H1 (cell line): ENCODE results near the gene DDX43. TPM values are rescaled to one million over a fixed set of nuclear protein-coding genes. Genes with fewer than 3 reads are reported as not detected.
A peak's percentile ranks its signal among the peaks of the same experiment; 100 is the strongest.

Experiments used
- CTCF ChIA-PET: fragments of 300-600 bp; sonication (Branson Sonifier 250); formaldehyde crosslinking; loops from one replicate; lab custom pipeline; 2021; ENCODE audit not compliant: partially characterized antibody; lab: Charles Lee
- POLR2A ChIA-PET: fragments of 300-600 bp; sonication (Branson Sonifier 250); formaldehyde crosslinking; loops from one replicate; lab custom pipeline; 2021; ENCODE audit warnings: inconsistent platforms; ENCODE audit not compliant: partially characterized antibody; lab: Charles Lee
- DNase-seq, 2 experiments: peaks; one replicate each; pipeline versions ENCODE4 v3.0.0 to v3.0.0-alpha.2; 2010 to 2022; ENCODE audit warnings: low spot score in 2 of 2, low read depth in 1 of 2, mixed read lengths in 1 of 2
- FAIRE-seq: peaks from 2 replicates; lab custom pipeline; 2011; peaks lifted over from hg19 to GRCh38; lab: Jason Lieb, UNC
- H2AFZ ChIP-seq: 2 replicates; pipeline ENCODE4 v1.8.1; 2012; ENCODE audit warnings: low read length, inconsistent platforms
- H2AK5ac ChIP-seq: 2 replicates; pipeline ENCODE4 v1.6.1; 2013; ENCODE audit warnings: low read depth, low read length
- H2BK120ac ChIP-seq: replicated peaks from 2 replicates; pipeline ENCODE3; 2013; ENCODE audit warnings: low read depth, low read length, inconsistent platforms
- H2BK12ac ChIP-seq: 2 replicates; pipeline ENCODE4 v1.6.1; 2013; ENCODE audit warnings: low read depth, low read length
- H2BK15ac ChIP-seq: 2 replicates; pipeline ENCODE4 v1.6.1; 2013; ENCODE audit warnings: low read length
- H2BK20ac ChIP-seq: 2 replicates; pipeline ENCODE4 v1.6.1; 2013; ENCODE audit warnings: low read length
- H2BK5ac ChIP-seq: 2 replicates; pipeline ENCODE4 v1.6.1; 2013; ENCODE audit warnings: low read depth, low read length
- H3K14ac ChIP-seq: 2 replicates; pipeline ENCODE4 v1.6.1; 2013; ENCODE audit warnings: inconsistent platforms; ENCODE audit not compliant: insufficient read length
- H3K18ac ChIP-seq: 2 replicates; pipeline ENCODE4 v1.6.1; 2013; ENCODE audit warnings: low read length; ENCODE audit errors: extremely low read depth
- H3K23ac ChIP-seq: 2 replicates; pipeline ENCODE4 v1.6.1; 2013; ENCODE audit warnings: inconsistent platforms; ENCODE audit not compliant: insufficient read length
- H3K23me2 ChIP-seq: 2 replicates; pipeline ENCODE4 v1.6.1; 2013; ENCODE audit warnings: low read depth, low read length
- H3K27ac ChIP-seq: 2 replicates; pipeline ENCODE4 v1.6.1; 2011; ENCODE audit warnings: low read depth, low read length, inconsistent platforms
- H3K27me3 ChIP-seq, 4 experiments: replicated peaks in 1 of 4; 1 replicate in 1 of 4; 2 replicates in 3 of 4; pipeline versions ENCODE4 v1.6.1 to v1.8.1; 2011 to 2013; ENCODE audit warnings: low read length in 3 of 4, mild to moderate bottlenecking in 3 of 4, inconsistent platforms in 2 of 4, mixed read lengths in 2 of 4, moderate library complexity in 1 of 4; ENCODE audit not compliant: control insufficient read depth in 3 of 4, insufficient read depth in 3 of 4; ENCODE audit errors: extremely low read depth in 1 of 4
- H3K36me3 ChIP-seq, 4 experiments: 2 replicates each; pipeline versions ENCODE4 v1.6.1 to v1.8.1; 2011 to 2013; ENCODE audit warnings: mild to moderate bottlenecking in 4 of 4, low read length in 3 of 4, moderate library complexity in 2 of 4, control low read depth in 1 of 4, inconsistent platforms in 1 of 4; ENCODE audit not compliant: insufficient read depth in 4 of 4, control insufficient read depth in 2 of 4
- H3K4ac ChIP-seq: replicated peaks from 2 replicates; pipeline ENCODE3; 2013; ENCODE audit warnings: low read length, low read depth, mixed read lengths, inconsistent platforms; ENCODE audit not compliant: insufficient read length
- H3K4me1 ChIP-seq, 4 experiments: replicated peaks in 1 of 4; 1 replicate in 1 of 4; 2 replicates in 3 of 4; pipeline versions ENCODE4 v1.6.1 to v1.8.1; 2011 to 2013; ENCODE audit warnings: low read length in 3 of 4, inconsistent platforms in 2 of 4, mixed read lengths in 1 of 4; ENCODE audit not compliant: insufficient read depth in 4 of 4, control insufficient read depth in 3 of 4
- H3K4me2 ChIP-seq, 2 experiments: 2 replicates each; pipeline versions ENCODE4 v1.6.1 to v1.8.1; 2011 to 2013; ENCODE audit warnings: low read depth in 2 of 2, low read length in 2 of 2, control low read depth in 1 of 2, inconsistent platforms in 1 of 2, mild to moderate bottlenecking in 1 of 2; ENCODE audit not compliant: insufficient read depth in 1 of 2
- H3K4me3 ChIP-seq, 4 experiments: fragments of 200-600, 300-600 bp in 1 of 4; sonication (generic), shearing (Covaris generic), sonication (Bioruptor Twin) in 1 of 4; 2 replicates each; pipeline versions ENCODE4 v1.5.1 to v1.8.1; 2011 to 2016; ENCODE audit warnings: low read length in 4 of 4, low read depth in 3 of 4, control low read depth in 2 of 4, inconsistent platforms in 2 of 4, mild to moderate bottlenecking in 2 of 4, mixed read lengths in 1 of 4, moderate library complexity in 1 of 4; ENCODE audit not compliant: insufficient read depth in 2 of 4; ENCODE audit errors: extremely low read depth in 1 of 4
- H3K56ac ChIP-seq: replicated peaks from 2 replicates; pipeline ENCODE3; 2013; ENCODE audit warnings: low read depth, mild to moderate bottlenecking, mixed read lengths, low read length, inconsistent platforms; ENCODE audit not compliant: insufficient read length
- H3K79me1 ChIP-seq: 2 replicates; pipeline ENCODE4 v1.6.1; 2013; ENCODE audit warnings: low read depth, low read length, control low read depth
- H3K79me2 ChIP-seq, 2 experiments: 2 replicates each; pipeline versions ENCODE4 v1.6.1 to v1.8.1; 2012 to 2013; ENCODE audit warnings: low read length in 2 of 2, mild to moderate bottlenecking in 2 of 2, inconsistent platforms in 1 of 2; ENCODE audit not compliant: insufficient read depth in 2 of 2, control insufficient read depth in 1 of 2
- H3K9ac ChIP-seq, 4 experiments: replicated peaks in 1 of 4; 1 replicate in 1 of 4; 2 replicates in 3 of 4; pipeline versions ENCODE4 v1.6.1 to v1.8.1; 2011 to 2013; ENCODE audit warnings: low read depth in 3 of 4, low read length in 3 of 4, control low read depth in 2 of 4, mild to moderate bottlenecking in 2 of 4, moderate library complexity in 2 of 4, inconsistent platforms in 1 of 4; ENCODE audit errors: extremely low read depth in 1 of 4
- H3K9me3 ChIP-seq, 2 experiments: 2 replicates each; pipeline versions ENCODE4 v1.6.1 to v1.8.1; 2012 to 2013; ENCODE audit warnings: mild to moderate bottlenecking in 2 of 2, moderate library complexity in 2 of 2, control low read depth in 1 of 2, inconsistent platforms in 1 of 2, low read depth in 1 of 2, low read length in 1 of 2, mixed read lengths in 1 of 2; ENCODE audit not compliant: insufficient read depth in 2 of 2
- H4K20me1 ChIP-seq, 2 experiments: replicated peaks in 1 of 2; 2 replicates each; pipeline versions ENCODE3 to v1.8.1; 2011 to 2013; ENCODE audit warnings: inconsistent platforms in 2 of 2, low read length in 2 of 2, mild to moderate bottlenecking in 1 of 2; ENCODE audit not compliant: insufficient read depth in 2 of 2, control insufficient read depth in 1 of 2
- H4K5ac ChIP-seq: 2 replicates; pipeline ENCODE4 v1.6.1; 2013; ENCODE audit warnings: low read length, low read depth, mixed read lengths, inconsistent platforms; ENCODE audit not compliant: insufficient read length
- H4K8ac ChIP-seq: 2 replicates; pipeline ENCODE4 v1.8.0; 2013; ENCODE audit warnings: mild to moderate bottlenecking, moderate library complexity, low read length, inconsistent platforms; ENCODE audit not compliant: insufficient read depth; ENCODE audit errors: extremely low read depth
- H4K91ac ChIP-seq: replicated peaks from 2 replicates; pipeline ENCODE3; 2013; ENCODE audit warnings: low read length, mixed read lengths, inconsistent platforms; ENCODE audit not compliant: insufficient read length
- BACH1 ChIP-seq: IDR thresholded peaks from 2 replicates; pipeline ENCODE4 v1.6.1; 2012; ENCODE audit warnings: low read length, improper control_type of control experiment
- BCL11A ChIP-seq, 2 experiments: IDR thresholded peaks; one replicate each; pipeline ENCODE4 v1.6.1; 2011; ENCODE audit warnings: low read depth in 2 of 2, low read length in 2 of 2, mild to moderate bottlenecking in 2 of 2
- GTF2F1 ChIP-seq: IDR thresholded peaks from 2 replicates; pipeline ENCODE4 v1.6.1; 2012; ENCODE audit warnings: low read depth, low read length, improper control_type of control experiment, borderline replicate concordance
- KDM1A ChIP-seq: fragments of 200-600, 300-600 bp; sonication (generic); IDR thresholded peaks from 2 replicates; pipeline ENCODE4 v1.7.1; 2016; ENCODE audit warnings: mild to moderate bottlenecking, low read length, borderline replicate concordance
- USF2 ChIP-seq: IDR thresholded peaks from 2 replicates; pipeline ENCODE4 v1.6.1; 2011; ENCODE audit warnings: low read length, improper control_type of control experiment
- YY1 ChIP-seq: IDR thresholded peaks from 2 replicates; pipeline ENCODE4 v1.6.1; 2011; ENCODE audit warnings: low read depth, mild to moderate bottlenecking, low read length
- WGBS, 2 experiments: shearing (Covaris generic) in 1 of 2; methylation state at CpG; one replicate each; pipeline versions ENCODE4 v1.1.6 to v1.1.7; 2013 to 2015; ENCODE audit warnings: low lambda C conversion rate in 2 of 2, mixed read lengths in 2 of 2, inconsistent platforms in 1 of 2, low coverage in 1 of 2, missing lambda C conversion rate in 1 of 2; ENCODE audit not compliant: insufficient replicate concordance in 2 of 2, insufficient coverage in 1 of 2, insufficient read length in 1 of 2; ENCODE audit errors: extremely low coverage in 1 of 2, missing lambda C conversion rate in 1 of 2; 5-methylcytosine and 5-hydroxymethylcytosine counted together
- polyA plus RNA-seq, 7 experiments: library from polyadenylated mRNA; depleted of rRNA in 3 of 7; stranded (reverse) in 5 of 7; unstranded in 2 of 7; fragments of >200 nt in 5 of 7; fragments of 200-250 nt in 2 of 7; gene quantifications; 1 replicate in 5 of 7; 2 replicates in 1 of 7; 4 replicates in 1 of 7; pipeline versions ENCODE4 v1.2.1 to v1.2.3, GENCODE V29; 2011 to 2013; ENCODE audit warnings: missing spikeins in 2 of 7, mixed read lengths in 2 of 7
- total RNA-seq: library from RNA; stranded (reverse); fragmentation: NEBNext Ultra II Directional; extraction: Animal tissue kit (Norgen Biotek cat#: 25700); gene quantifications from 2 replicates; pipeline ENCODE4 v1.2.1, GENCODE V29; 2021

The DDX43 gene
- total and polyA plus RNA-seq, 2 of the 8 experiments (the other 6 are each of a cell fraction or from before 2014, with no cell fraction given), result 0.05 TPM; not detected in 1

GRCh38 chr6:73369563-73369962, 25.1 kb upstream of the DDX43 start, which contains the start of gene OOEP:
OOEP (minus strand) TSS chr6:73369897; CDS start chr6:73369792, 105 bp downstream.
- ChIA-PET CTCF (interaction anchor here (1.6 to 1.9 kb wide), 2 partner anchors 42 to 43 kb away, joined by 4 to 6 read pairs; no protein-coding TSS in a partner anchor), POLR2A (no interaction called here)
- H4K20me1 ChIP-seq, result no peaks in the 10 kb centered on the region

More at GRCh38 chr6:73369563-73369962, 25.1 kb upstream of the DDX43 start, which contains the start of gene OOEP:
- H3K27me3 ChIP-seq, result no peaks in the 10 kb centered on the region
- no peak for DNase-seq
- TF ChIP-seq KDM1A, result no peak
- no peak for TF ChIP-seq YY1
- no peak for TF ChIP-seq USF2
- TF ChIP-seq GTF2F1, result no peak
- no peak for TF ChIP-seq BACH1
- no peak for TF ChIP-seq BCL11A (IDR thresholded peaks at IDR 0.05; ENCODE audit: low read depth in 2 of 2, low read length in 2 of 2)
- no peak within 1 kb of the TSS for H4K5ac ChIP-seq
- H3K56ac ChIP-seq, result no peak within 1 kb of the TSS
- H3K9ac ChIP-seq, result no peak within 1 kb of the TSS
- 97% methylated on average over 36 of the region's 36 CpGs; no CpG with 5 or more reads in 1 of the 2 experiments for WGBS, 2 experiments
- no peaks in the 10 kb centered on the region for H3K79me1 ChIP-seq
- H2BK15ac ChIP-seq, result no peak within 1 kb of the TSS
- H3K4ac ChIP-seq, result no peak within 1 kb of the TSS
- no peak within 1 kb of the TSS for H2BK5ac ChIP-seq
- H2AFZ ChIP-seq, result peak within 1 kb of the TSS; percentile 10; the same call in 1 of the 2 replicates
- H3K4me3 ChIP-seq, result no peak within 1 kb of the TSS
- peak within 1 kb of the TSS; percentile 40; the same call in 1 of the 2 replicates for H2BK20ac ChIP-seq
- H4K91ac ChIP-seq, result no peak within 1 kb of the TSS
- H3K9me3 ChIP-seq, result peaks cover 0 to 4% of the 10 kb centered on the region in 2 experiments; a peak in 1 of 4 replicates
- no peak within 1 kb of the TSS for H3K27ac ChIP-seq
- H2AK5ac ChIP-seq, result no peak within 1 kb of the TSS
- H3K23ac ChIP-seq, result no peak within 1 kb of the TSS
- peak within 1 kb of the TSS; percentile 60; the same call in 1 of the 2 replicates for H2BK12ac ChIP-seq
- no peaks in the 10 kb centered on the region for H3K36me3 ChIP-seq
- H3K79me2 ChIP-seq, result no peaks in the 10 kb centered on the region
- no peak within 1 kb of the TSS for H4K8ac ChIP-seq
- no peak within 1 kb of the TSS for H3K4me2 ChIP-seq
- peaks cover 0 to 6% (median 2%) of the 10 kb centered on the region in 4 experiments; a peak in 3 of 7 replicates for H3K4me1 ChIP-seq
- H3K18ac ChIP-seq, result peak within 1 kb of the TSS; percentile 32; the same call in 1 of the 2 replicates
- no peak within 1 kb of the TSS for H3K14ac ChIP-seq
- H2BK120ac ChIP-seq, result peak within 1 kb of the TSS; percentile 59
- H3K23me2 ChIP-seq, result no peaks in the 10 kb centered on the region
- no peak for FAIRE-seq
